ENCODE data around the gene MAD1L1. TPM values are rescaled to one million over a fixed set of nuclear protein-coding genes. Genes with fewer than 3 reads are reported as not detected.

Gene MAD1L1
- total RNA-seq, 1 experiment from 2014 or later: 43.8 TPM

- Mint-ChIP-seq H3K36me3 (peaks cover 8% of the 10 kb centered on the region), H3K27me3 (ENCODE audit: low read depth) (no peaks in the 10 kb centered on the region), H3K27ac (peak overlapping the region; percentile 89), H3K4me3 (no peak overlapping the region), H3K9me3 (peaks cover 4% of the 10 kb centered on the region), H3K4me1 (no peaks in the 10 kb centered on the region)
- TF ChIP-seq ZMAT4 (CRISPR knock-in tag; IDR thresholded peaks at IDR 0.05): no peak
- TF ChIP-seq EMX1 (CRISPR knock-in tag; IDR thresholded peaks at IDR 0.05): no peak
- no peak for TF ChIP-seq TEAD1 (CRISPR knock-in tag; IDR thresholded peaks at IDR 0.05)
- TF ChIP-seq, protein P1, sequence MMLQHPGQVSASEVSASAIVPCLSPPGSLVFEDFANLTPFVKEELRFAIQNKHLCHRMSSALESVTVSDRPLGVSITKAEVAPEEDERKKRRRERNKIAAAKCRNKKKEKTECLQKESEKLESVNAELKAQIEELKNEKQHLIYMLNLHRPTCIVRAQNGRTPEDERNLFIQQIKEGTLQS (CRISPR knock-in tag; conservative IDR thresholded peaks at IDR 0.05): no peak
- TF ChIP-seq ARID4B (CRISPR knock-in tag; IDR thresholded peaks at IDR 0.05; ENCODE audit: borderline replicate concordance): no peak
- TF ChIP-seq ETV6 (CRISPR knock-in tag; IDR thresholded peaks at IDR 0.05): no peak
- no peak for TF ChIP-seq IRF2 (CRISPR knock-in tag; IDR thresholded peaks at IDR 0.05; ENCODE audit: borderline replicate concordance, low read depth)
- TF ChIP-seq, protein P2, sequence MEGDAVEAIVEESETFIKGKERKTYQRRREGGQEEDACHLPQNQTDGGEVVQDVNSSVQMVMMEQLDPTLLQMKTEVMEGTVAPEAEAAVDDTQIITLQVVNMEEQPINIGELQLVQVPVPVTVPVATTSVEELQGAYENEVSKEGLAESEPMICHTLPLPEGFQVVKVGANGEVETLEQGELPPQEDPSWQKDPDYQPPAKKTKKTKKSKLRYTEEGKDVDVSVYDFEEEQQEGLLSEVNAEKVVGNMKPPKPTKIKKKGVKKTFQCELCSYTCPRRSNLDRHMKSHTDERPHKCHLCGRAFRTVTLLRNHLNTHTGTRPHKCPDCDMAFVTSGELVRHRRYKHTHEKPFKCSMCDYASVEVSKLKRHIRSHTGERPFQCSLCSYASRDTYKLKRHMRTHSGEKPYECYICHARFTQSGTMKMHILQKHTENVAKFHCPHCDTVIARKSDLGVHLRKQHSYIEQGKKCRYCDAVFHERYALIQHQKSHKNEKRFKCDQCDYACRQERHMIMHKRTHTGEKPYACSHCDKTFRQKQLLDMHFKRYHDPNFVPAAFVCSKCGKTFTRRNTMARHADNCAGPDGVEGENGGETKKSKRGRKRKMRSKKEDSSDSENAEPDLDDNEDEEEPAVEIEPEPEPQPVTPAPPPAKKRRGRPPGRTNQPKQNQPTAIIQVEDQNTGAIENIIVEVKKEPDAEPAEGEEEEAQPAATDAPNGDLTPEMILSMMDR (IDR thresholded peaks at IDR 0.05): no peak
- CTCF ChIA-PET: interaction anchor here (1.6 kb wide), 1 partner anchor 11 kb away, joined by 4 read pairs; no protein-coding TSS in a partner anchor
- no peak for ATAC-seq
- no peak for DNase-seq (ENCODE audit: low spot score)
- POLR2A ChIA-PET: no interaction called here
Observed at GRCh38 chr7:2097492-2097891, 135.3 kb downstream of the MAD1L1 start.

- no peak for DNase-seq (ENCODE audit: low spot score)
- Mint-ChIP-seq H3K27me3 (ENCODE audit: low read depth) (no peaks in the 10 kb centered on the region), H3K4me1 (no peaks in the 10 kb centered on the region), H3K27ac (peak overlapping the region; percentile 76; the same call in 1 of the 2 replicates), H3K9me3 (peaks cover 11% of the 10 kb centered on the region), H3K36me3 (peaks cover 15% of the 10 kb centered on the region), H3K4me3 (no peak overlapping the region)
- no peak for ATAC-seq
- POLR2A ChIA-PET: no interaction called here
- CTCF ChIA-PET: no interaction called here
- no peak for TF ChIP-seq CBFB (CRISPR knock-in tag; IDR thresholded peaks at IDR 0.05; ENCODE audit: low read depth)
- no peak for TF ChIP-seq JUN (CRISPR knock-in tag; IDR thresholded peaks at IDR 0.05)
- no peak for TF ChIP-seq ZBTB21 (CRISPR knock-in tag; IDR thresholded peaks at IDR 0.05; ENCODE audit: borderline replicate concordance)
- TF ChIP-seq FOXP1 (CRISPR knock-in tag; IDR thresholded peaks at IDR 0.05; ENCODE audit: borderline replicate concordance): no peak
- TF ChIP-seq PRDM15 (CRISPR knock-in tag; IDR thresholded peaks at IDR 0.05): no peak
- no peak for TF ChIP-seq IRF2 (CRISPR knock-in tag; IDR thresholded peaks at IDR 0.05; ENCODE audit: borderline replicate concordance, low read depth)
- no peak for TF ChIP-seq RELA (CRISPR knock-in tag; IDR thresholded peaks at IDR 0.05; ENCODE audit: borderline replicate concordance)
- TF ChIP-seq MYBL2 (CRISPR knock-in tag; IDR thresholded peaks at IDR 0.05): no peak
- TF ChIP-seq NR1H2 (CRISPR knock-in tag; IDR thresholded peaks at IDR 0.05): no peak
- no peak for TF ChIP-seq AR (CRISPR knock-in tag; IDR thresholded peaks at IDR 0.05)
- TF ChIP-seq, protein P3, sequence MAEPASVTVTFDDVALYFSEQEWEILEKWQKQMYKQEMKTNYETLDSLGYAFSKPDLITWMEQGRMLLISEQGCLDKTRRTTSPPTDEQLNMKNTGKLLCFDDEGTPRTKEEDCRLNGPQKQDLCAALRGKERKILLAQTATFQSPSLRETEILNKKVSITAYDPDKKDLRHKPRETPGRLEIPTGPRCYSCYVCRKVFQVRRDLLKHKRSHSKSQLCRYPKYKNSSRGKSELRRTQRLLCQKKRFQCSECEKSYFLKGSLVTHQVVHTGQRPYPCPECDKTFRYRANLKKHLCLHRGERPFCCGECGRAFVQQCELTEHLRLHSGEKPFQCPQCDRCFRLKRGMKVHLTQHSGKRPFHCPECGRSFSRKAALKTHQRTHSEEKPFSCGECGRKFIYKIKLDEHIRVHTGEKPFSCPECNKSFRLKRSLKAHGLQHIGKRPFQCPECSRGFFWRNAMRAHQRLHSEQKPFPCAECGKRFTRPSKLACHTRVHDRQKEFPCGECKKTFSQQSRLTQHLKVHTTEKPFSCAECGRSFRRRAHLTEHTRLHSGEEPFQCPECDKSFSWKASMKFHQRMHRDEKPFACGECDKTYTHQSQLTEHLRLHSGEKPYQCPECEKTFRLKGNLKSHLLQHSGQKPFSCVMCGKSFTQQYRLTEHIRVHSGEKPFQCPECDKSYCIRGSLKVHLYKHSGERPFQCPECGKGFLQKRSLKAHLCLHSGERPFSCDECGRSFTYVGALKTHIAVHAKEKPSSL (CRISPR knock-in tag; conservative IDR thresholded peaks at IDR 0.05): no peak
Observed at GRCh38 chr7:2096692-2097387, 135.9 kb downstream of the MAD1L1 start.
